KOPT-K1 (cell line): Measurements from ENCODE around the gene KLKB1.

Source experiments
- H3K27ac ChIP-seq: fragments of 200-600 bp; sonication (generic); 2 replicates; pipeline ENCODE4 v1.5.1; 2016; ENCODE audit warnings: antibody characterized with exemption, mild to moderate bottlenecking, low read depth, low read length; ENCODE audit not compliant: poor library complexity, severe bottlenecking
- H3K36me3 ChIP-seq: fragments of 200-600 bp; sonication (generic); 2 replicates; pipeline ENCODE4 v1.5.1; 2017; ENCODE audit warnings: antibody characterized with exemption, mild to moderate bottlenecking, low read length, moderate library complexity; ENCODE audit not compliant: insufficient read depth
- H3K9me3 ChIP-seq: fragments of 200-600 bp; sonication (generic); 2 replicates; pipeline ENCODE4 v1.5.1; 2017; ENCODE audit warnings: antibody characterized with exemption, low read length, mild to moderate bottlenecking; ENCODE audit not compliant: insufficient read depth, poor library complexity, severe bottlenecking

KLKB1 gene

GRCh38 chr4:186227221-186227620, at the start of gene KLKB1:
TSS of gene KLKB1 (plus strand) at chr4:186227507. CDS start at chr4:186228196, 689 bp downstream.
- H3K27ac ChIP-seq, result no peak within 1 kb of the TSS
- H3K9me3 ChIP-seq, result peaks cover 21% of the 10 kb centered on the region
- H3K36me3 ChIP-seq, result no peaks in the 10 kb centered on the region

- Histone ChIP-seq H3K9me3 (no peaks in the 10 kb centered on the region), H3K36me3 (no peaks in the 10 kb centered on the region), H3K27ac (no peak overlapping the region)
Measured at GRCh38 chr4:186188107-186188506, 39.2 kb upstream of the KLKB1 start.

DNA sequence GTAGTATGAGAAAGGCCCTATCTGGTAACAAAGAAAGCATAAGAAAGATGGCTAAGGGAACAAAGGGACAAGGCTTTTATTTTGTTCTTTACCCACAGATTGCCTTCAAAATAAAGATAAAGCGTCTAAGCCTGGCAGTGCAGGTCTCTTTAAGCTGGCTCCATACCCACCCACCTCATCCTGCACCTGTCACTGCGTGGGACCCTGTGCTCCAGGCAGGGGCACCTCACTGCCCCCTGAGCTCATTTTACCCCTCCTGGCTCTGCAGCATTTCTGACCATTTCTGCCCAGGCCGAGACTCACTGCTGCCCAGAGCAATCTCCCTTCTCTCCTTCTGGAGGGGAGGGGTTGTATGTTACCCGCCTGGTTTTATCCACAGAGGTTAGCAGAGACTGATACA, 37.7 kb upstream of the KLKB1 start:
- Histone ChIP-seq H3K9me3 (no peaks in the 10 kb centered on the region), H3K27ac (peak overlapping the region; percentile 98), H3K36me3 (no peaks in the 10 kb centered on the region)

- Histone ChIP-seq H3K27ac (peak overlapping the region; percentile 98), H3K9me3 (no peaks in the 10 kb centered on the region), H3K36me3 (peaks cover 9% of the 10 kb centered on the region; the same call in 1 of the 2 replicates)
Measured at GRCh38 chr4:186190581-186191199, 36.6 kb upstream of the KLKB1 start.

- Histone ChIP-seq H3K9me3 (no peaks in the 10 kb centered on the region), H3K27ac (peak within 1 kb of the TSS; percentile 98), H3K36me3 (peaks cover 15% of the 10 kb centered on the region)
Measured at GRCh38 chr4:186191200-186192065, 35.9 kb upstream of the KLKB1 start, which contains the start of gene CYP4V2. TSS of gene CYP4V2 (plus strand) at chr4:186191567. CDS start at chr4:186191824, 257 bp downstream.

DNA sequence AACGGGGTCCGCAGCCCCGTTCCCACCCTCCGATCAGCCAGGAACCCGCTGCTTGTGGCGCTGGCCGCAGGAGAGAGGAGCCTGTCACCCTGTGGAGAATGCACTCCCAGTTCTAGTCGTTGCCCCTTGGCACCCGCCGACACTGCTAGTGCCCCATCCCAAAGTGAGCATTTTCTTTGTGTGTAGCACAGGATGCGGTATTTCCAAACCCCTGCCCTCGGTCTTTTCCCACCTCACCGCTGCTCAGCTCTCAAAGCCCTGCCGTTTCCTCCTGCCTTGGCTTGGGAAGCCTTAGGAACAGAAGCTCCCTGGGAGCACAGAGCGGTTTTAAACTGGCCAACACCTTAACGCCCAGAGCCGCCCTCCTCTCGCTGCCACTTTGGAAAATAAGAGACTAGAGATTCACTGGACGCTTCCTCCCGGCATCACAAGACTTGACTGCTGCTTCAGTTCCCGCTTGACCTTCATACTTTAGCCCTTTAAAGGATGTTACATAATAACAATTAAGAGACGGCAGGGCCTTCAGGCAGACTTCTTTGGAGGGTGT, 35.2 kb upstream of the KLKB1 start:
- peaks cover 19% of the 10 kb centered on the region for H3K36me3 ChIP-seq
- peak overlapping the region; percentile 98 for H3K27ac ChIP-seq
- H3K9me3 ChIP-seq, result no peaks in the 10 kb centered on the region

DNA sequence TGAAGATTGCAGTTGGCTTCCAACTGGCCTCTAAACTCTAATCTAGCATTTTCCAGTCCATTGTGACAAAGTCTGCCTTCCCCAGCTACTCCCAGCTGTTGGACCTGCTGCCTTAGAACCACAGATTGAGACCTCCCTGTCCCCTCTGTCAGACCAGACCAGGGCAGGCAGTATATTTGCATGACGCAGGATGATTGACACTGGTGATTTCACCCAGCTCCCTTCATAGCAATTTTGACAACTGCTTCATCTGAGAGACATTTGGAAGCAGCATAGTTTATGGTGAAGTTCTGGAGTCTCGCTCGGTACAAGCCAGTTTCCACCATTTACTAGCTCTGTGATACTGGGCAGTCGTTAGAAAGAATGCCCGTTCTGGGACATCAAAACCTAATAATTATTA, 33.5 kb upstream of the KLKB1 start:
- Histone ChIP-seq H3K36me3 (peaks cover 22% of the 10 kb centered on the region), H3K9me3 (no peaks in the 10 kb centered on the region), H3K27ac (no peak overlapping the region)

GRCh38 chr4:186196063-186196462, 31.2 kb upstream of the KLKB1 start:
- no peak overlapping the region for H3K27ac ChIP-seq
- peaks cover 22% of the 10 kb centered on the region for H3K36me3 ChIP-seq
- no peaks in the 10 kb centered on the region for H3K9me3 ChIP-seq

- no peaks in the 10 kb centered on the region for H3K9me3 ChIP-seq
- H3K36me3 ChIP-seq, result peaks cover 25% of the 10 kb centered on the region
- H3K27ac ChIP-seq, result no peak overlapping the region
Measured at GRCh38 chr4:186200516-186200915, 26.8 kb upstream of the KLKB1 start.

DNA sequence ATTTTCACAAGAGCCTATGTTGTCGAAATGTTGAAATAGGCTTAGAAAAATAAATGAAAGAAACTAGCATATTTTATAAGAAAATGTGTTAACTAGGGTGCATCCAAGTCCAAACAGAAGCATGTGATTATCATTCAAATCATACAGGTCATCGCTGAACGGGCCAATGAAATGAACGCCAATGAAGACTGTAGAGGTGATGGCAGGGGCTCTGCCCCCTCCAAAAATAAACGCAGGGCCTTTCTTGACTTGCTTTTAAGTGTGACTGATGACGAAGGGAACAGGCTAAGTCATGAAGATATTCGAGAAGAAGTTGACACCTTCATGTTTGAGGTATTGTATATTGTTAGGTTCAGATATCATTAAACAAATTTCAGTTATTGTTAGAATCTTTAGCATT, 26.3 kb upstream of the KLKB1 start:
- Histone ChIP-seq H3K9me3 (no peaks in the 10 kb centered on the region), H3K36me3 (peaks cover 21% of the 10 kb centered on the region), H3K27ac (no peak overlapping the region)

DNA sequence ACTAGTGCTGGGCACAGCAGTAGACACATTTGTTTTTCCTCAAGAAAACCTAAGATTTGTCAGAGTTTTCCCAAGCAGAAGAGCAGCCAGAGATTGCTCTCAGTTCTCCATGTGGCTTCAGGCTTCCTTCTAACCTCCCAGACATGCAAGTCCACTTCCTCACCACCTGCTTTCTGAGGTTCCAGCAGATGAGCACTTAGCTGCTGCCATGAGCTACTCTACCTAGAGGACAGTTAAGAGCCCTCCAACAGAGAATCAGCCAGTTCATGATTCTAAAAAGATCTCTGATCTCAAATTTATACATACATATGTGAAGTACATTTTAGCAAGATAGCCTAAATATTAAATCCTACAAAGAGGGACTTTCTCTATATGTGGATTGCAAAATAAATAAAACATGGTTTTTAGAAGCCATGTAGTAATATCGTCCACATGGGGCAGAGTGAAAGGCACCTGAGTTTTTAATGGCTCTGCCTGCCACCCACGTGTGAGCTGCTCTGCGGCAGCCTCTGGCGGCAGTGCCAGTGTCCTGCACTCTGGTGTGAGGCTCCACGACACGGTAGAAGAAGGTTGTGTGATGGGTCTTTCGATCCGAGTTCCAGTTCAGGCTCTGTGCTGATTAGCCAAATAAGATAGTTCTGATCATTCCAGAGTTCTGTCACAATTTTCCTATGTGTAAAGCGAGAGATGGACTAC, 25.6 kb upstream of the KLKB1 start:
- peaks cover 18% of the 10 kb centered on the region; the same call in 1 of the 2 replicates for H3K36me3 ChIP-seq
- no peaks in the 10 kb centered on the region for H3K9me3 ChIP-seq
- H3K27ac ChIP-seq, result no peak overlapping the region

DNA sequence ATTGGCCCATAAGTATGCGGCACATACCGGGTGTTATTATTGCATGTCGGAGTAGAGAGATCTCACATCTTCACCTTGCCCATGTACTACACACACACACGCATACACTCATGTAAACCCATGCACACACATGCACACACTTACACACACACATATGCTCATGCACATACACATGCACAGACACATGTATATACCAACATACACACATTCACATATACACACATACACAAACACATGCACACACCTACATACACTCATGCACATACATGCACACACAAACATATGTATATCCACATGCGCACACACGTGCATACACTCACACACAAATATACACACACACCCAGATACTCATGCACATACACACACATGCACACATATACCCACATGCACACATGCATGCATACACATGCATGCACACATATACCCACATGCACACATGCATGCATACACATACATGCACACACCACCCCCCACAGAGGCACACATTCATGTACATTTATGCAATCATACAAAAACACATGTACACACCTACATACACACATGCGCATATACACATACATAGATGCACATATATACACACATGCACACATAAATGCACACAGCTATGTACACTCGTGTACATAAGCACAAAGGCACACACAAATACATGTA, 24.7 kb upstream of the KLKB1 start:
- Histone ChIP-seq H3K36me3 (peaks cover 11% of the 10 kb centered on the region; the same call in 1 of the 2 replicates), H3K27ac (no peak overlapping the region)

GRCh38 chr4:186203406-186203805, 23.9 kb upstream of the KLKB1 start:
- Histone ChIP-seq H3K9me3 (peaks cover 2% of the 10 kb centered on the region), H3K36me3 (peaks cover 17% of the 10 kb centered on the region; the same call in 1 of the 2 replicates), H3K27ac (no peak overlapping the region)

More for the DNA sequence above, 24.7 kb upstream of the KLKB1 start:
- H3K9me3 ChIP-seq, result no peaks in the 10 kb centered on the region

GRCh38 chr4:186204103-186204559, 23.2 kb upstream of the KLKB1 start:
- Histone ChIP-seq H3K9me3 (peaks cover 10% of the 10 kb centered on the region), H3K27ac (no peak overlapping the region)

More at GRCh38 chr4:186204103-186204559, 23.2 kb upstream of the KLKB1 start:
- H3K36me3 ChIP-seq, result peaks cover 24% of the 10 kb centered on the region
